Measurements from ENCODE around the gene HERPUD1.
"Not testable (repeated sequence)": the region's sequence is repeated elsewhere in the genome, so short reads cannot be mapped to it uniquely, and the experiment has no call there.

HERPUD1 gene

DNA sequence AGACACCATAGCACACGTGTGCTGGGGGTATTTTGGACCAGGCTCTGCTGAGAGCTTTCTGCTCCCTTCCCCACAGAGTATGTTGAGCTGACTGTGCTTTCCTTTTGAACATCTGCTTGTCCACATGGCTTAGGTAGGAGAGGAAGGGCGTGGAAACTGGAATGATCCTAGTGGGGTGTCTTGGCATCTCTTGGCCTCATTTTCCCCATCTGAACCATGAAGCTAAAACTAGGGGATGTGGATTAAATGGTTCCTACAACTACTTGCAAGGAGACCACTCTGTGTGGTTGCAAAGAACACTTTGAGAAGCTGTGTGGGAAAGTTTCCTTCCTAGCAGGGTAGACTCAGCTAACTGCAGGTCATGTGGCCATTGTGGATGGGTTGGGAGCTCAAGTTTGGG, 50.8 kb downstream of the HERPUD1 start:
- no peak for DNase-seq (ENCODE audit: low spot score)

GRCh38 chr16:56983211-56983751, 51.3 kb downstream of the HERPUD1 start:
- no peak for DNase-seq (ENCODE audit: low spot score)

DNA sequence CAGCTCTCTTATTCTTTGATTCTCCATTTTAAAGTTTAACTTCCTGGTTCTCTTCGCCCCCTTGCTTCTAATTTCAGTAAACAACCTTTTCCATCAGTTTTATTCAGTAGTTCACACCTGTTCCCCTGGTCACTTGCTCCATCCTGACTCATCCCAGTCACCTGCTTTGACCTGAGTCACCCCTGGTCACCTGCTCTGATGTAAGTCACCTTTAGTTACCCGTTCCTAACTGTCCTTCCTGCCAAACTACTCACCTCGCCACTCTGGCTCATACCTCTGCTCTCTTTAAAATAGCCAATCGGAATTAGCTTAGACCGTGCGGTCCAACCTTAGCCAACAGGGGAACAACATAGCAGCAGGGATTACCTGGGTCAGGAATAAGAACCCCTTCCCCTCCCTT, 52.7 kb downstream of the HERPUD1 start:
- no peak for DNase-seq (ENCODE audit: low spot score)

DNA sequence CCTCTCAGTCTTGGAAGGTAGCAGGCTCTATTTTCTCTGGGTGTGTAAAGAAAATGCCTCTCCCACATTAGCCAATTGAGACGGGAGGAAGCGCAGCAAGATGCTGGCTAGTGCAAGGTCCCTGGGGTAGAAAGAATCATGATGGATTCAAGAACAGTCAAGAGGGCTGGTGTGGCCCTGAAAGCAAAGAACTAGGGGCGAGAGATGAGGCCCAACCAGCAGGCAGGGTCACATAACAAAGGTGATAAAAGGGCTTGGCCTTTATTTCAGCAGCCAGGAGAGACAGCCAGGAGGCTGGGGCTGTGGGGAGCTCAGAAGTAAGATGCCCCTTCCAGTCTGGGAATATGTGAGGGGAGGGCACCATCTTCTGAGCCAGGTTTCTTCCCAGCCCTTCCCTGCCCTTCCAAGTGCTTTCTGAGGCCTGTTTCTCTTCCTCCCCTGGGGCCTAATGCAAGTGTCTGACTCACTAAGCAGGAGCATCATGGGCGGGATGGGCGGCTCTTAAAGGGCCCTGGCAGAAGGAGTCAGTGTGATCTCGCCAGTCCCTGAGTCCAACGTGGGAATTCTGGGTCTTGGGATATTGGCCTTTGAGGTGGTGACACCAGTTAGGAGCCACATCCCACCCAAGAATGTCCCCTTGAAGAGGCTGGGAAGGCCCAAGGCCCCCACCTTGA, 53.5 kb downstream of the HERPUD1 start:
- DNase-seq (ENCODE audit: low spot score), result no peak

DNA sequence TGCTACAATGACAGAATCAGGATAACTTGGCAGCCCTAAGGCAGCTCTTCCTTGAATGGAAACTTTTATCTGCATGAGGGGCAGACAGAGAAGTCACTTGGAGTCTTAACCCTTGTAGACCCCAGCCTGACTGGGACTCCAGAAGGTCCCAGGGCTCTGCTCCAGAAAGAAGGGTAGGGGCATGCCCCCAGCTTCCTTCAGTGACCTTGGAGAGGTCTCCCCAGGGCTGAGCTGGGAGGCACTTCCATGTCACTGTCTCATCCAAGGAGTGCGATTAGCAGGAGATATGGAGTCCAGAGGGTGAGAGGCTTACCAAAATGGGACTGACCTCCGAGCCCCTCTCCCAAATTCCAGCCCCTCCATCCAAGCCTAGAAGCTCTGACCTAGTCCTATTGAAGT, 54.0 kb downstream of the HERPUD1 start:
- no peak for DNase-seq (ENCODE audit: low spot score)

GRCh38 chr16:56986361-56986760, 54.4 kb downstream of the HERPUD1 start:
- no peak for DNase-seq (ENCODE audit: low spot score)

- DNase-seq (ENCODE audit: low spot score), result not testable (repeated sequence)
These were observed 55.0 kb downstream of the HERPUD1 start for GRCh38 chr16:56986908-56987307.

DNA sequence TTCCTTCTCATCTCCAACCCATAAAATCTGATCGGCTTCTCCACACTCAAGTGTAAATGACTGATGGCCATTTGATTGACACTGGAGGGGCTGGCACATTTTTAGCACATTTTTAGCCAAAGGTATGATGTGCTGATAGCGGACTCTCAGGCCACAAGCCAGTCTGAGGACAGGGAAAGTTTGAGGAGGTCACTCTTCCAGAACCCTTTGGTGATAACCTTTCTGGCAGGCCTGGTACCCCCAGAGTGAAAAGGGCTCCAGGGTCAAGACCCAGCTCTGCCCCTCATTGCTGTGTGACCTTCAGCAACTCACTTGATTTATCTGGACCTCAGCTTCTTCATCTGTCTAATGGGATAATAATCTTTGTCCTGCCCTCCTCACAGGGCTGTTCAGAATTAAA, 55.8 kb downstream of the HERPUD1 start:
- DNase-seq (ENCODE audit: low spot score), result no peak

GRCh38 chr16:56988161-56988947, 56.4 kb downstream of the HERPUD1 start:
- DNase-seq (ENCODE audit: low spot score), result no peak

DNA sequence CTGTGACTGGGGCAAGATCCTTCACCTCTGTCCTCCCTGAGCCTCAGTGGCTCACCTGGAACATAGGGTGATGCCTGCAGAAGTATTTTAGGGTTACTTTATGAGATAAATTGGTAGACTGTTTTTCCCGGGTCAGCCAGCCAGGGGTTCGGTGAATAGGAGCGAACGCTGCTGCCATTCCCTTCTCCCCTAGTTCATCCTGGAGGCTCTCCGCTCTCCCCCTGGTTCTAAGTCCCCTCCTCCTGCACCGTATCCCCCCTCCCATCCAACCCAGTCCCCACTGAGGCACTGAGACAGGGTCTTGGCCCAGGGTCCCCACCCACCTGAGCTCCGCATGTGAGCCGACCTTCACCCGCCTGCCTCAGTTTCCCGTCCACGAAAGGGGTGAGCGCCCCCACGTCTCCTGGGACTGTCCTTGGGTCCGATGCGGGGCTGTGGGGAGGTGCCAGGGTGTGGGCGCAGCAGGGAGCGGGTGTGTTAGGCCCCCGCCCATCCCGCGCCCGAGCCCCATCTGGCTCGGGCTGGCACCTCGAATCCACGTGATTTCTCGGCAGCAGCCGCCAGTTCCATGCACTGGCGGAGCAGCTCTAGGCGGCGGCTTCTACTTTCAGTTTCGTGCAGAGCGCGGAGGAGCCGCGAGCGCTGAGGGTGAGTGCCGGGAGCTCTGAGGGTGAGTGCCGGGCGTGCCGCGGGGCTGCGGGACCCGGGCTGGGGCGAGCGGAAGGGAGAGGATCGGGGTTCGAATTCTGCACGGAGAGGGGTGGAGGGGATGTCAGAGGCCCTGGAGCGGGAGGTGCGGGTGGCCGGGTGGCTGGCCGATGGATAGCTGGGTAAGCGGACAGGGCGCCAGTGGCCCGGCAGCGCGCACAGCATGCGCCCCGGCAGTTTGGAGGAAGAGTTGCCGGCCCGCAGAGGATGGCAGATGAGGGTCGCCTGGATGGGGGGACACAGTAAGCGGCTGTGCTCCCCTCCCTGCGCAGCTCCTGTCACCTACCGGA, 57.3 kb downstream of the HERPUD1 start, which contains the start of gene NLRC5:
TSS of gene NLRC5 (plus strand) at position 610 of the 998 bp plus-strand sequence. CDS start 31,156 bp downstream, outside the sequence.
- DNase-seq (ENCODE audit: low spot score), result peak; percentile 51

GRCh38 chr16:56989988-56990387, 58.0 kb downstream of the HERPUD1 start:
- no peak for DNase-seq (ENCODE audit: low spot score)

DNA sequence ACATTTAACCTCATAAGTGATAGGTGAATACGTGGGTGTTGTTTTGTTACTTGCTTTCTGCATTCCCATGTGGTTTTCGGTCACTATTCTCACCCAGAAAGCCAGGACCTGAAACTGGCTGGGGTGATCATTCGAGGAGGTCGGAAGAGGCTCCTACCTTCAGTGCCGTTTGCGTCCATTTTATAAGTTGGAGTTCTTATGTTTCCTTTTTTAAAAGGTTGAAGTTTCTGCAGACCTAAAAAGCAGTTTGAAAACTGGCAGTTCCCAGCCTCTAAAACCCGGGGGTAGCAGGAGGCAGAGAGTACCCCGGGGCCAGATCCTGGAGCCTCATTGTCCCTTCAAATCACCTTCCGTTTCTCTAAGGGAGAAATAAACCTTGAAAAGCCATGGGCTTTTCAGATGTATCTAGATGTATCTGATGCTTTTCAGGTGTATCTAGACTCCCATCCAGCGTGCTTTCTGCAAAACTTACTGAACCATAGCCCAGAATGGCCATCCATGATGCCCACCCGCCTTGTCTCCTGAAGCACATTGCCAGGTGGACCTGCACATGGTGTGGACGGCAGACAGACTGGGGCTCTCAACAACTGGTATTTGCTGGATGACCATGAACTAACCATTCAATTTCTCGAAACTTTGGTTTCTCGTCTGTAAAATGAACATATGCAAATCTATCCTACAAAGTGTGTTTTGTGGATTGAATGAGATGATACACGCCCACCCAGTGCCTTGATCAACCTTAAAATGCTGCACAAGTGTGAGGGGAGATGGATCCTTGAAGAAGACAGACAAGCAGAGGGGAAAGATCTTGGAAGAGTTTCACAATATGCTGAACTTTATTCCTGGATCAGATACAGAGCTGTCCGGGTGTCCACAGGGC, 58.7 kb downstream of the HERPUD1 start:
- no peak for DNase-seq (ENCODE audit: low spot score)

DNA sequence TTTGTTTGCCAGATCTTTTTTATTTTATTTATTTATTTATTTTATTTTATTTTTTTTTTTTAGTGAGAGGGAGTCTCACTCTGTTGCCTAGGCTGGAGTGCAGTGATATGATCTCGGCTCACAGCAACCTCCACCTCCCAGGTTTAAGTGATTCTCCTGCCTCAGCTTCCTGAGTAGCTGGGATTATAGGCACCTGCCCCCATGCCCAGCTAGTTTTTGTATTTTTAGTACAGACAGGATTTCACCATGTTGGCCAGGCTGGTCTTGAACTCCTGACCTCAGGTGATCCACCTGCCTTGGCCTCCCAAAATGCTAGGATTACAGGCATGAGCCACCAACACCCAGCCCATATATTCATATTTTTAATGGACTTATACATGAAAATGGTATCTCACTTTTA, 60.5 kb downstream of the HERPUD1 start:
- not testable (repeated sequence) for DNase-seq (ENCODE audit: low spot score)

DNA sequence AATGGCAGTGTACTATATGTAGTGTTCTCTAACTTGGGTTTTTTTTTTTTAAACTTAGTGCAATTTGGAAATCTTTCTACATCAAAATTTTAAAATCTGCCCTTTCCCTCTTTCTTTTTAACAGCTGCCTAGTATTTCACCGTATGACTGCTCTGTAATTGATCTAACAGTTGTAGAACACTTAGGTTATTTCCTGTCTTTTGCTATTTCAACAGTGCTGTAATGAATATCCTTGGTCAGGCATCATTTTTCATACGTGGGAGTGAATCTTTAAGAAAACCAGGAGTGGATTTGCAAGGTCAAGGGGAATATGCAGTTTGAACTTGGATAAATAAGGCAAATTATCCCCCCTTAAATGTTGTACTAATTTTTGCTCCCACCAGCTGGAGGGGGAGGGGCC, 61.3 kb downstream of the HERPUD1 start:
- no peak for DNase-seq (ENCODE audit: low spot score)

GRCh38 chr16:56994311-56994710, 62.4 kb downstream of the HERPUD1 start:
- no peak for DNase-seq (ENCODE audit: low spot score)
